ENCODE data around the gene GABRG2.
"Not testable (repeated sequence)": the region's sequence is repeated elsewhere in the genome, so short reads cannot be mapped to it uniquely, and the experiment has no call there.

DNA sequence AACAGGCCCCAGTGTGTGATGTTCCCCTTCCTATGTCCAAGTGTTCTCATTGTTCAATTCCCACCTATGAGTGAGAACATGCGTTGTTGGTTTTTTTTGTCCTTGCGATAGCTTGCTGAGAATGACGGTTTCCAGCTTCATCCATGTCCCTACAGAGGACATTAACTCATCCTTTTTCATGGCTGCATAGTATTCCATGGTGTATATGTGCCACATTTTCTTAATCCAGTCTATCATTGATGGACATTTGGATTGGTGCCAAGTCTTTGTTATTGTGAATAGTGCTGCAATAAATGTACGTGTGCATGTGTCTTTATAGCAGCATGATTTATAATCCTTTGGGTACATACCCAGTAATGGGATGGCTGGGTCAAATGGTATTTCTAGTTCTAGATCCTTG lies 12.5 kb upstream of the GABRG2 start:
- not testable (repeated sequence) for TF ChIP-seq EZH2 (IDR thresholded peaks at IDR 0.05; ENCODE audit: borderline replicate concordance)
- TF ChIP-seq, protein P1, sequence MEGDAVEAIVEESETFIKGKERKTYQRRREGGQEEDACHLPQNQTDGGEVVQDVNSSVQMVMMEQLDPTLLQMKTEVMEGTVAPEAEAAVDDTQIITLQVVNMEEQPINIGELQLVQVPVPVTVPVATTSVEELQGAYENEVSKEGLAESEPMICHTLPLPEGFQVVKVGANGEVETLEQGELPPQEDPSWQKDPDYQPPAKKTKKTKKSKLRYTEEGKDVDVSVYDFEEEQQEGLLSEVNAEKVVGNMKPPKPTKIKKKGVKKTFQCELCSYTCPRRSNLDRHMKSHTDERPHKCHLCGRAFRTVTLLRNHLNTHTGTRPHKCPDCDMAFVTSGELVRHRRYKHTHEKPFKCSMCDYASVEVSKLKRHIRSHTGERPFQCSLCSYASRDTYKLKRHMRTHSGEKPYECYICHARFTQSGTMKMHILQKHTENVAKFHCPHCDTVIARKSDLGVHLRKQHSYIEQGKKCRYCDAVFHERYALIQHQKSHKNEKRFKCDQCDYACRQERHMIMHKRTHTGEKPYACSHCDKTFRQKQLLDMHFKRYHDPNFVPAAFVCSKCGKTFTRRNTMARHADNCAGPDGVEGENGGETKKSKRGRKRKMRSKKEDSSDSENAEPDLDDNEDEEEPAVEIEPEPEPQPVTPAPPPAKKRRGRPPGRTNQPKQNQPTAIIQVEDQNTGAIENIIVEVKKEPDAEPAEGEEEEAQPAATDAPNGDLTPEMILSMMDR (IDR thresholded peaks at IDR 0.05; ENCODE audit: poor library complexity), result not testable (repeated sequence)

All from hepatocyte (in vitro differentiated cells).